NCI-H226 (cell line): ENCODE results near the gene ALDH9A1.
A peak's percentile ranks its signal among the peaks of the same experiment; 100 is the strongest.
"Not testable (repeated sequence)": the region's sequence is repeated elsewhere in the genome, so short reads cannot be mapped to it uniquely, and the experiment has no call there.

Experiments used
- DNase-seq: peaks from one replicate; pipeline ENCODE4 v3.0.0-alpha.2; 2015

Gene ALDH9A1

DNA sequence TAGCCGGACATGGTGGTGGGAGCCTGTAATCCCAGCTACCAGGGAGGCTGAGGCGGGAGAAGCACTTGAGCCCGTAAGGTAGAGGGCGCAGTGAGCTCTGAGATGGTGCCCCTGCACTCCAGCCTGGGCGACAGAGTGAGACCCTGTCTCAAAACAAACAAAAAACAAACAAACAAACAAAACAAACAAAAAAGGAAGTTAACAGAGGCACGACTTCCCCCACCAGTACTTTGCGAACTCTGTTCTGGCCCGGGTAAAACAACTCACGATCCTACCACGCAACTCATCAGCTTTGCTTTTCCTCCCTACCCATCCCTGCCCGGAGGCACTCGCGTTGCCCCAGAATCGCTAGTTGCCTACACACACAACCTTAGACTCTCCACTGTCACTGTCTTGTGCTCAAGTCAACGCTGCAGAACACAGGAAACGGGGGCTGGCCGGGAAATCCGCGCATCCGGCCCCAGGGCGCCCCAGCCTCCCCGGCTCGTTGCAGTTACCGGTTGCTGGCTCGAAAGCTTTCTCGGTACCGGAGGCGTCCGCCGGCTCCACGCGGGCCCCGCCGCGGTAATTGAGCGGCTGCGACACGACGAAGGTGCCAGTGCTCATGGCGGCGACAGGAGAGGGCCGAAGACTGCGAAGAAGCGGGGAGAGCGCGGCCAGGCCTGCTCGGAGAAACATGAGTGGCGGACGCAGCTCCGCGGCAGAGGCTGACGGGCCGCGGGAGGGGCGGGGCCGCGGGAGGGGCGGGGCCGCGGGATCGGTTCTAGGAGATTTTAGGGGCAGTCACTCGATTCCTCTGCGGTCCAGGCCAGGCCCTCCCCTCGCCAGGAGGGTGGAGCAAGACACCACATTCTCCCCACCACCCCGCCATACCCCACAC is at the start of gene ALDH9A1:
TSS of gene ALDH9A1 (minus strand) at position 682 of the 880 bp plus-strand sequence. CDS start at position 678, 4 bp downstream.
- peak; percentile 82 for DNase-seq

DNA sequence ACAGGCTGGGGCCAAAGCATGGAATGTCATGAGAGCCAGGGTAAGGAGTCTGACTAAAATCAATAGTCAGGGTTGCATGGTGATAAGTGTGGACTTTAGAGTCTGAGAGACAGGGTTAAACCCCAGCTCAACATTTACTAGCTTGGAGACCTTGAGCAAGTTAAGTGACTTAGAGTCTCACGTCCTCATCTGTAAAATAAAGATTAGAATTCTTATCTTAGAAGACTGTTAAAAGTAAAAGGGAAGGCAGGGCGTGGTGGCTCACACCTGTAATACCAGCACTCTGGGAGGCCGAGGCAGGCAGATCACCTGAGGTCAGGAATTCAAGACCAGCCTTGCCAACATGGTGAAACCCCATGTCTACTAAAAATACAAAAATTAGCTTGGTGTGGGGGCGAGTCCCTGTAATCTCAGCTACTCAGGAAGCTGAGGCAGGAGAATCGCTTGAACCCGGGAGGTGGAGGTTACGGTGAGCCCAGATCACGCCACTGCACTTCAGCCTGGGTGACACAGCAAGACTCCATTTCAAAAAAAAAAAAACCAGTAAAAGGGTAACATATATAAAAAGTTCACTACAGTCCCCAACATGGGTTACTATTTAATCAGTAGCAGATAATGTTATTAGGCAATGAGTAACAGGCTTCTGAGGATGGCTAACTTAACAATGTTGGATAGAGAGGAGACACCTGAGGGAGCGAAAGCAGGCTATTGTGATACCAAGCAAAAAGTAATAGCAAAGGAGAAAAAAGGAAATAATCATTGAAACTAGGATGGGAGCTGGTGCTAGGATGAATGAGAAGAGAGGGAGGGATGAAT is 49.5 kb upstream of the ALDH9A1 start:
- DNase-seq: no peak

DNA sequence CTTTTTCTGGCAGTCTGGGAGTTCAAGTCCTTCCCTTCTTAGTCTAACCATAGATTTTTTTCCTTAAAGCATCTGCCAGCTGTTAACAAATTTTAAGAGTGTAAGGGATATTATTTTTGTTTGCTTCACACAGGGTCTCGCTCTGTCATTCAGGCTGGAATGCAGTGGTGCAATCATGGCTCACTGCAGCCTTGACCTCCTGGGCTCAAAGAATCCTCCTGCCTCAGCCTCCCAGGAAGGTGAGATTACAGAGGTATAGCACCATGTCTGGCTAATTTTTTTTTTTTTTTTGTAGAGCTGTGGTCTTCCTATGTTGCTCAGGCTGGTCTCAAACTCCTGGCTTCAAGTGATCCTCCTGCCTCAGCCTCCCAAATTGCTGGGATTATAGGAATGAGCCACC is 46.6 kb upstream of the ALDH9A1 start:
- not testable (repeated sequence) for DNase-seq

DNA sequence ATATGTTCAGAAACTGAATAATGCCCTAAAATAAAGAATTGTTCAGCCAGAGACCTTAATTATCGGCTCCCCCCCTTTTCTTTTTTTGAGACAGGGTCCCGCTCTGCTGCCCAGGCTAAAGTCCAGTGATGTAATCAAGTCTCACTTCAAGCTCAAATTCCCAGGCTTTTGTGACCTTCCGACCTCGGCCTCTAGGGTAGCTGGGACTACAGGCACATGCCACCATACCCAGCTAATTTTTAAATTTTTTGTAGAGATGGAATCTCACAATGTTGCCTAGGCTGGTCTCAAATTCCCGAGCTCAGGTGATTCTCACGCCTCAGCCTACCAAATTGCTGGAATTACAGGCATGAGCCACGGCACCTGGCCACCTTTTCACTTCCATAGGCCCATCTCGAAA is 43.8 kb upstream of the ALDH9A1 start:
- no peak for DNase-seq

DNA sequence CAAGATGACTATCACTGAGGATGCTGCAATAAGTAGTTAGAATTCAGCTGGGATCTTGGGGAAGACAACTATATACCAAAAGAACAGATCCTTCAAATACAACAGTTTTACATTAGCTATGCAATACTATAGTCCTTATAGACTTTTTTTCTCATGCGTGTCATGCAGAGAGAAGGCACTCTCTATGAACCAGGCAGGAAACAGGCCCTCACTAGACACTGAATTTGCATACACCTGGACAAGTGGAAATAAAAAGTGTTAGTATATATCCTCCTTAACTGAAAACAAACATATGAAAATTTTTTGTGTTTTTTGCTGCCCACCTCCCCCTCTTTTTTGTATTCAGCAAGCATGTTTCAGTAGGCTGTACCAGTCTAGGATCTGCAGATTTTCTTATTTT is 40.4 kb upstream of the ALDH9A1 start:
- no peak for DNase-seq

DNA sequence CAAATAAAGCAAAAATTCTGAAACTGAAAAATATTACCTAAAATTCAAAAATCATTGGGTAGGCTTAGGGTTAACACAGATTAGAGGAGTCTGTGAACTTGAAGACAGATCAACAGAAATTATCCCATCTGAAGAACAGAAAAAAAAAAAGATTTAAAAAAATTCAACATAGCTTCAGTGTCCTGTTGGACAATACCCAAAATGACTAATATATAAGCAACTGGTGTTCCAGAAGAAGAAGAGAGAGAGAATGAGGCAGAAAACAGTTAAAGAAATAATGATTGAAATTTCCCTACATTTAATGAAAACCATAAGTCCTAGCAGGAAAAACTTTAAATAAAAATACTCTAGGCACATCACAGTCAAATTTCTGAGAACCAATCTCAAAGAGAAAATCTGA is 38.8 kb upstream of the ALDH9A1 start:
- no peak for DNase-seq

DNA sequence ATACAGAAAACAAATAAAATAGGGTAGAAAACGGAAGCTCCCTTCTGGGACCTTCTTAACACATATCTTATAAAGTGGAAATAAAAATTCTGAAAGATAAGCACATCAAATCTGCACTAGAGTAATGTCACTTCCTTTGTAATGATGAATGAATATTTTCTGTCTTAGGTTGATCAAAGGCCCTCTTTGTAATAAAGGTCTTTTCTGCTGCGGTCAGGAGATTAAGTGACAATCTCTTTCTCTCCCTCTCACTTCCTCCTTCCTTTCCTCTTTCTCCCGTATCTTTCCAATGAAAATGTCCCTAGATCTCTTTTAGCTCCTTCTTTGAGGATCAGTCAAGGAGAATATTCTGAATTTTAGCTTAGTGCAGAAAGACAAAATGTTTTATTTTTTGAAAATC is 36.5 kb upstream of the ALDH9A1 start:
- DNase-seq: no peak

DNA sequence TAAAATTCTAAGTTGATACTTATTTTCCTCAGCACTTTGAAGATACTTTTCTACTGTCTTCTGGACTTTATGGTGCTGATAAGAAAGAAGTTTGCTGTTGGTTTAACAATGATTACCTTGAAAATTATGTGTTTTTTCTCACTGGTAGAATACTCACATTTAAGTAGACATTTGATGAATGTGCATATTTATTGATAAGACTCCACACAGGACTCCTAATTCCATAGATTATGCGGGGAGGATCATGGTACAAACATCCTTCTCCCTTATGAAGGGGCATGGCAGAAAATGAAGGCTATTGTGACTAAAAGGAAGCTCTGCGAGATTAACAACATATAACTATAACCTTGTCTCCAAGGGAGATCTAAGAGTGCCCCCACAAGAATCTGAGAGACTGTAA is 28.5 kb upstream of the ALDH9A1 start:
- DNase-seq: no peak

DNA sequence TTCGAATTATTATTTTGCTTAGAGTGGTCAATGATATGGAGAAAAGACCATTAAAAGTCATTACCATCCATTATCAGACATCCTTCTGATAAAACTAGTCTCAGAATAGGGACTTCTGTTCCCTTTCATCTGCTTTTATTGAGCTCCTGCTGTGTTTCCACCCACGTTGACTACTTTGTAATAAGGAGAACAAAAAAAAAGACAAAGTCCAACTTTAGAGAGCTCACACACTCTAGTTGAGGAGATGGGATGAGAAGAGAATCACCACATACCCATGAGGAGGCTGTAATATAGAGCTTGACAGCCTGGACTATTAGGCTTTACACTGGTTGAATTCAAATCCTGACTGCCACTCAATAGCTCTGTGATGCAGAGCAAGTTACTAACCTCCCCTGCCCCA is 27.8 kb upstream of the ALDH9A1 start:
- DNase-seq: no peak

DNA sequence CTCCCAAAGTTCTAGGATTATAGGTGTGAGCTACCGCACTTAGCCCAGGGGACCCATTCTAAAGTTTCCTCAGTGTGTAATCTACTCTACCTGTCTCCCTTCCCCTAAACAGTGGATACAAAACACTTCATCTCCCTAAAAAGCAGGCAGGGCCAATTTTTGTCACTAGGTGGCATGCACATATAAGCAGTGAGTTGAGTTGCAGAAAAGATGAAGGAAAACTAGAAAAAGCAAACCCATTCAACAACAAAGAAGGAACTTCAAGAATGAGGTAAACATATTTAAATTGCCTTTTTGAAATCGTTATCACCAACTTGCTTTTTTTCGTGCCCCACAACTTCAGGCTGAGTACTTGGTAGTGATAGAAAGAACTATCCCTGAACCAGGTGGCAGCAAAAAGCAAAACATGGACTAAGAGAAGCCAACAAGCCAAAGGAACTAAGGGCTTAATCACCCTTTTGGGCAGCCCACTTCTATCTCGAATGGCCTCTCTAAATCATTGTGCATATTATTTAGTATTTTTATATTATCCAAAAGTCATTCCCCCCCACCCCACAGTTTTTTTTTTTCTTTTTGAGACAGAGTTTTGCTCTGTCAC is 19.7 kb upstream of the ALDH9A1 start:
- peak; percentile 44 for DNase-seq

DNA sequence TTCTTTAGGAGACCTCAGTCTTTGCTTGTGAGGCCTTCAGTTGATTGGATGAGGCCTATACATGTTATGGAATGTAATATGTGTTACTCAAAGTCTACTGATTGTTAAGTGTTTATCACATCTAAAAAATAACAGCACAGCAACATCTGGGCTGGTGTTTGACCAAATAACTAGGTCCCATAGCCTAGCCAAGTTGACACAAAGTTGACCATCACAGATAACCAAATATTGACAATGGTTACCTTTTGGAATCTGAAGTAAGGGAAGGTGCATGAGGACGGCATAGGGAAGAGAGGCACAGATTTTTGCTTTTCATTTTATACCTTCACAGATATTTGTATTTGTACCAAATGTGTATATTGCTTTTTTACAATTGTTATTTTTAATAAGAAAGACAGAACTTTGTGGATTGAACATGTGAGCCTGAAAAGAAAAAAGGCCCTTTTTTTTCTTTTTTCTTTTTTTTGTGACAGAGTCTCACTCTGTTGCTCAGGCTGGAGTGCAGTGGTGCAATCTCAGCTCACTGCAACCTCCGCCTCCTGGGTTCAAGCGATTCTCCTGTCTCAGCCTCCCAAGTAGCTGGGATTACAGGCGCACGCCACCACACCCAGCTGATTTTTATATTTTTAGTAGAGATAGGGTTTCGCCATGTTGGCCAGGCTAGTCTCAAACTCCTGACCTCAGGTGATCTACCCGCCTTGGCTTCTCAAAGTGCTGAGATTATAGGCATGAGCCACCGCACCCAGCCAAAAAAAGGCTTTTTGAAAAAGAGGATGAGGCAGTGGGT is 18.1 kb upstream of the ALDH9A1 start:
- DNase-seq: not testable (repeated sequence)

DNA sequence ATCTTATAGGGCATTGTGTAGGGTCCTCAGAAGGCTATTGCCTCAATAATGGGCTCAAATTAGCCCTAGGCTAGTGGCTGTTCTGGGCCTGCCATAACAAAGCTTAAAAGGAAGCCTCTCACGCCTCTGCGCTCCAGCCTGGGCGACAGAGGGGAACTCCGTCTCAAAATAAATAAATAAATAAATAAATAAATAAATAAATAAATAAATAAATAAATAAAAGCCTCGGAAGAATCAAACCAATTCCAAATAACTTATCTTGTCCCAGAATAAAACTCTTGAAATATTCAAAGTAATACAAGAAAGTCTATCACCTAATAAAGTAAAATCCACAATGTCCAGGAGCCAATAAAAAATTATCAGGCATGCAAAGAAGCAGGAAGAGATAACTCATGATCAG is 14.4 kb upstream of the ALDH9A1 start:
- DNase-seq: no peak

DNA sequence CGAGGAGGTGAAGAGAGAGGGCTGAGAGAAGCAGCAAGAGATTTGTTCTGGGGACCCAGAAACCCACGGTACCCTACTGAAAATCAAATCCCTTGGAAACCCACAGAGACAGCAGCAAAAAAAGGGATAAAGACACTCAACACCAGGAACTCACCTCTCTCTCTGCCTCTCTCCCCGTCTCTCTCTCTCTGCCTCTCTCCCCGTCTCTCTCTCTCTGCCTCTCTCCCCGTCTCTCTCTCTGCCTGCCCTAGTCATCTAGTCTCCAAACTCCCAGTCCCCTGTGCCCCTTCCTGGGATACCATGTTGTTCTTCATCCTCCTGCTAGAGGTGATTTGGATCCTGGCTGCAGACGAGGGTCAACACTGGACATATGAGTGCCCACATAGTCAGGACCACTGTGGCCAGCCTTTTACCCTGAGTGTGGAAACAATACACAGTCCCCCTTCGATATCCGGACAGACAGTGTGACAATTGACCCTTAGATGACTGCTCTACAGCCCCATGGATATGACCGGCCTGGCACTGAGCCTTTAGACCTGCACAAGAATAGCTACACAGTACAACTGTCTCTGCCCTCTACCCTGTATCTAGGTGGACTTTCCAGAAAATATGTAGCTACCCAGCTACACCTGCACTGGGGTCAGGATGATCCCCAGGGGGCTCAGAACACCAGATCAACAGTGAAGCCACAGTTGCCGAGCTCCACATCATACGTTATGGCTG is 9.8 kb upstream of the ALDH9A1 start:
- DNase-seq: no peak

DNA sequence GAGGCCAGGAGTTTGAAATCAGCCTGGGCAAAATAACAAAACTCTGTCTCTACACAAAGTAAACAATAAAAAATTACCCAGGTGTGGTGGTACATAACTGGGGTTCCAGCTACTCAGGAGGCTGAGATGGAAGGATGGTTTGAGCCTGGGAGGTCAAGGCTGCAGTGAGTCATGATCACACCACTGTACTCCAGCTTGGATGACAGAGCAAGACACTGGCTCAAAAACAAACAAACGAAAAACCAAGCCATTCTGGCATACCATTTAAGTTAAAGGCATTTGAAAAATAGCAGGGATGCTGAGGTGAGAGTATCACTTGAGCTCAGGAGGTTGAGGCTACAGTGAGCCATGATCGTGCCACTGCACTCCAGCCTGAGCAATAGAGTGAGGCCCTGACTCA is 5.3 kb upstream of the ALDH9A1 start:
- no peak for DNase-seq

DNA sequence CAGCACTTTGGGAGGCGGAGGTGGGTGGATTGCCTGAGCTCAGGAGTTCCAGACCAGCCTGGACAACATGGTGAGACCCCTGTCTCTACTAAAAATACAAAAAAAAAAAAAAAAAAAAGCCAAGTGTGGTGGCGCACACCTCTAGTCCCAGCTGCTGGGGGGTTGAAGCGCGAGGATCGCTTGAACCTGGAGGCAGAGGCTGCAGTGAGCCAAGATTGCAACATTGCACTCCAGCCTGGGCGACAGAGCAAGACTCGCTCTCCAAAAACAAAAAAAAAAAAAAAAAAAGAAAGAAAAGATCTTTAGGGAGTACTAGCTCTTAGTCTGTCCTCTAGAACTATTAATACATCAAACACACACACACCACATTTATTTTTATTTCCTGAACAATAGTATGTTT is 3.6 kb upstream of the ALDH9A1 start:
- DNase-seq: not testable (repeated sequence)

DNA sequence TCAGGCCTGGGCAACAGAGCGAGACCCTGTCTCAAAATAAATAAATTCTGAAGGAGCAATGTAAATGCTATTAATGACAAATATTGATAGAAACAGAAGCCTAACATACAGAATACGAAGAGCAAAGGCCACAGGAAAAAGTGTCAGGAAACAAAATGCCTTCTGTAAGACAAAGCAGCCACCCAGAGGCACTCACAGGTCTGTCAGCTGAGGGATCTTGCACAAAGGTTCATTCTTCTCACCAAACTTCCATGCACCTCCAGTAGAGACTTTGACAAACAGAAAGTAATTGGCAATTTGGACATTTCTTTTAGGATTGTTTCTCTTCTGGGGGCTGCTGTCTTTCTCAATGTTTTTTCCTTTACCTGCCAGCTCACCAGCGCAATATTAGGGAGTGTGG is 1.2 kb upstream of the ALDH9A1 start:
- DNase-seq: no peak

DNA sequence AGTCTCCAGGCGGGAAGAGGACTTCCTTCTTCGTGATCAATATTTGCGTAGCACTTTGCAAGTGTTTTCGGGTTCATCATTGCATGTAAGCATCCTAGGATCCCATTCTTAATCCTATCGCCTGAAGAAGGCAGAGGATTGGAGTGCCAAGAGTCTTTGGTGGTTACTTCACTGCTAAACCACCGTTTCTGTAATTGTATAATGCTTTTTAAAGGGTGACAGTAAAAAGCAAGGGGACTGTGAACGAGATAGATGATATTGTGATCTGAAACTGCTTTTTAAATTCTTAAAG is 345 bp upstream of the ALDH9A1 start:
- DNase-seq: no peak

DNA sequence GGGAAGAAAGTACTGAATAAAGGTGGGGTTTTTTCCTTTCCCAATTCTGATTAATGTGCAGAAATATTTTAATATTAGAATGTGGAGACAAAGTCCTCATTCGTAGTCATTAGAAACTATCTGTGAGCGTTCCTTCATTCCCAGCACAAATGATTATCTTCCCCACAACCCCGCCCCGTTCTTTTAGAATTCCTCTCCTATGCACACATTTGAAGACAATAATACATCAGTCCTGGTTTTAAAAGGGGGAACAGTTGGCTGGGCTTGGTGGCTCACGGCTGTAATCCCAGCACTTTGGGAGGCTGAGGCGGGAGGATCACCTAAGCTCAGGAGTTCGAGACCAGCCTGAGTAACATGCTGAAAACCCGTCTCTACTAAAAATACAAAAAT is 876 bp downstream of the ALDH9A1 start:
- peak; percentile 6 for DNase-seq

DNA sequence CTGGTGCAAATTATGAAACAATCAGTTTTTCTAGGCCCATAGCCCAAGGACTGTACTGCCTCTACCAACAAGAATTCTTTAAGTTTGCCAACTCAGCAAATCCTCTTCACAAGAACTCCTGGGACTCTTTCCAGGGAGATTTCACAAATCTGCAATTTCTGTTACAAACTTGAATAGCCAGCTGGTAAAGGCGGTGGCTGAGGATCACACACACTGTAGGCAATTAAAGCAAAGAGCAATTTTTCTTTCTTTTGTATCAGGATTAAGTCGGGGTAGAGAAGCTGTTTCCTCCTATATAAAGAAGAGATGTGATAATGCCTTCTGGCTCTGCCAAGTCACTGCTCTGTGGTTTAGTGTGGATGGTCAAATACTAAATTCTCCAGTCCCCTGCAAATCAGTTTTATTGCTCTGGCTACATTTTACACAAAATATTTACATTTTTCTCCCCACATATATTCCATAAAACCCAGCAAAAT is 1.7 kb downstream of the ALDH9A1 start:
- peak; percentile 90 for DNase-seq

DNA sequence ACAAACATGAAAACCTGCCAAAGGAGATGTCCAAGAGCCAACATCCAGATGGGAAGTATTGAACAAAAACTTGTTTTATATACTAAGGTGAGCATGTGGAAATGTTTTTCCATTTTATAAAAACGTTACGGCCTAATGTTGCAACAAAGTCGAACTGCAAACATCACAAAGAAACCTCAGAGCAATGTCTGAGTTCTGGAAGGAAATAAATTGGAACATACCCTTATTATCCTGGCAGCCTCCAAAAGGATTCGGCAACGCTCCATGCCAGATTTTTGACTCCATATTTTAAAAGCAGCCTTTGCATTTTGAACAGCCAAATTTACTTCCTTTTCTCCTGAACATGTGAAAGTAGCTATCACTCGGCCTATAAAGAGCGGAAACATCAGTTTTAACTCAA is 3.3 kb downstream of the ALDH9A1 start:
- no peak for DNase-seq

DNA sequence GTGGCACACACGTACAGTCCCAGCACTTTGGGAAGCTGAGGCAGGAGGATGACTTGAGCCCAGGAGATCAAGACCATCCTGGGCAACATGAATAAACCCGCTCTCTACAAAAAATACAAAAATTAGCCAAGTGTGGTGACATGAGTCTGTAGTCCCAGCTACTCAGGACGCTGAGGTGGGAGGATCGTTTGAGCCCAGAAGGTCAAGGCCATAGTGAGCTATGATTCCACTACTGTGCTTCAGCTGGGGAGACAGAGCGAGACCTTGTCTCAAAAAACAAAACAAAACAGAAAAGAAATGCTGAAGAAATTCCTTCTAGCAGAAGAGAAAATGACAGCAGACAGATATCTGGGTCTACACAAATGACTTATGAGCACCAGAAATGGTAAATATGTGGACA is 10.3 kb downstream of the ALDH9A1 start:
- no peak for DNase-seq

DNA sequence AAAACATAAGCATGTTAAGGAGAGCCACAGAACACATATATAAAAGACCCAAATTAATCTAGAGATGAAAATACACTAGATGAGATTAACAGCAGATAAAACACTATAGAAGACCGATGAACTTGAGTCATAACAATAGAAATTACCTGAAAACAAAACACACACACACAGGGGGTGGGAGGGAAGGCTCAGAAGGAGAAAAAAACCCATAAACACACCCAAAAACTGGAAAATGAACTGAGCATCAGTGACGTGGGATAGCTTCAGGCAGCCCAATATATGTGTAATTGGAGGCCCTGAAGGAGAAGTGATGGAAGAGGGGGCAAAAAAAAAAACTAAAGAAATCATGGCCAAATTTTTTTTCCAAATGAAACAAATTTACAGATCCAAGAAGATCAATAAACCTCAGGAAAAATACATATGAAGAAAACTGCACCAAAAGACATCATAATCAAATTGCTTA is 11.4 kb downstream of the ALDH9A1 start:
- no peak for DNase-seq
